ENCODE results near the gene BEND7.
"Not testable (repeated sequence)": the region's sequence is repeated elsewhere in the genome, so short reads cannot be mapped to it uniquely, and the experiment has no call there.

BEND7 gene

GRCh38 chr10:13416760-13417159 lies 112.1 kb downstream of the BEND7 start:
- DNase-seq, result no peak

DNA sequence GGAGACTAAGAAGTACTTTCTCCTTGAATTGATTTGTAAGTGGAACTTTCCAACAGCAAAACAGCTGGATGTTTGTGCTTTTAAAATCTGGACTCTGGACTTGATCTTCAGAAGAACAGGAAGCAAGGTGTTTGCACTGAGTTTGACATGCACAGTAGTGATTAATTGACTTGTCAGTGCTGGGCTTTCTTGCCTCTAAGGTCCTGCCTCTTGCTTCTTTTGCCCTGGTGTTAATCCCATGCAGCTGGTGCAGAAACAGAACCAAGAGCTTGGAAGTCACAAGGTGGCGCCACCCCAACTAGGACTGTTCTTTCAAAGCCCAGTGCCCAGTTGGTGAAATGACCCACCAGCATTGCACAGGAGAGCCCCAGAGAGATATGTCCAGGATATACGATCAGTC lies 114.0 kb downstream of the BEND7 start:
- DNase-seq, result no peak

DNA sequence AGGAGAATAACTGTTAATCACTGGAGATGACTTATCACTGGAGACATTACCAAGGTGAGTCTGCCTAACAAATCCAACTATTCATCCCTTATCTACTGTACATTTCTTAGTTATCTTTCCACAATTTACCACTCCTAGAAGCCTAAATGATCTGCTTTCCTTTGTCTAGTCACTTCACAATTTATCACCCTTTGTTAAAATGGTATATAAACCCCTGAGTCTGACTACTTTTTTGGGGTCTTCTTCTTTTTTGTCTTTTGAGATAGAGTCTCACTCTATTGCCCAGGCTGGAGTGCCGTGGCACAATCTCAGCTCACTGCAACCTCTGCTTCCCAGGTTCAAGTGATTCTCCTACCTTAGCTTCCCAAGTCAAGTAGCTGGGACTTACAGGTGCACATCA lies 114.7 kb downstream of the BEND7 start:
- no peak for DNase-seq

GRCh38 chr10:13412894-13413293 lies 115.9 kb downstream of the BEND7 start:
- DNase-seq, result no peak

- no peak for DNase-seq
Observed at GRCh38 chr10:13404791-13405190, 124.0 kb downstream of the BEND7 start.

- no peak for DNase-seq
Observed at GRCh38 chr10:13404305-13404759, 124.5 kb downstream of the BEND7 start.

GRCh38 chr10:13403426-13403825 lies 125.4 kb downstream of the BEND7 start:
- not testable (repeated sequence) for DNase-seq

GRCh38 chr10:13402021-13402420 lies 126.8 kb downstream of the BEND7 start:
- DNase-seq, result no peak

- DNase-seq, result no peak
Observed at GRCh38 chr10:13401142-13401541, 127.7 kb downstream of the BEND7 start.

GRCh38 chr10:13400196-13400965 lies 128.4 kb downstream of the BEND7 start:
- DNase-seq, result no peak

DNA sequence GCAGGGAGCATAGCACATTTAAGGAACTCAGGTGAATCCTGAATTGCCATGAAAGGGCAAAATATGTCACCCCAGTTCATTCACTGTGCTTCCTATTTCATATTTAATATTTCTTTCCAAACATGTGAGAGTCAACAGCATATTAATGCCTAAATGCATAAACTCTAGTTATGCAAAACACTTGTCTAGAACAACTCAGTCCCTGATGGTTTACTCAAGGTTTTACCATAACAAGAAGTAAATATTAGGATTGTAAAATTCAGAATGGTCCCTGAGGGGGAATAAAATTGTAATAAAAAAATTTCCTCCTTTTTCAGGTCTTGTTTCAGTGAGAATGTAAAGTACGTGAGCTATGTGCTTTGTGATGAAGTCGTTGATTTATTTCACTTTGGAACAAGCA lies 129.1 kb downstream of the BEND7 start:
- DNase-seq, result no peak

GRCh38 chr10:13399236-13399635 lies 129.6 kb downstream of the BEND7 start:
- no peak for DNase-seq

- no peak for DNase-seq
Observed at GRCh38 chr10:13397052-13397451, 131.8 kb downstream of the BEND7 start.

DNA sequence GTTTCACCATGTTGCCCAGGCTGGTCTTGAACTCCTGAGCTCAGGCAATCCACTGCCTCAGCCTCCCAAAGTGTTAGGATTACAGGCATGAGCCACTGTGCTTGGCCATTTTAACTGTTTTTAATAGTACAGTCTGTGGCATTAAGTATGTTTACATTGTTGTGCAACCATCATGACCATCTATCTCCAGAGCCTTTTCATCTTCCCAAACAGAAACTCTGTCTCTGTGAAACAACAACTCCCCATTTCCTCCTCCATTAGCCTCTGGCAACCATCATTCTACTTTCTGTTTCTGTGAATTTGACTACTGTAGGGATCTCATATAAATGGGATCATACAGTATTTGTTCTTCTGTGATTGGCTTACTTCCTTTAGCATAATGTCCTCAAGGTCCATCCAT lies 132.4 kb downstream of the BEND7 start:
- DNase-seq, result no peak

DNA sequence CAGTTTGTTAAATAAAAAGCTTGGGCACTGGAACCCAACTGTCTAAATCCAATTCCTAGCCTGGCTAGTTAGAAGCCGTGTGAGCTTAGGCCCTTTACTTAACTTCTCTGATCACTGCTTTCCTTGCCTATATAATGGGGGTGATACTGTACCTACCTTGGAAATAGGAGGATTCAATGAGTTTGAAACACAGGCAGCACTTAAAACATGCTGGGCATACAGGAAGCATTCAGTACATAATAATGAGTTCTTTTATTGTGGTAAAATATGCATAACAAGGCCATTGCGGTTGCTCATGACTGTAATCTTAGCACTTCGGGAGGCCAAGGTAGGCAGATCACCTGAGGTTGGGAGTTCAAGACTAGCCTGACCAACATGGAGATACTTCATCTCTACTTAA lies 133.3 kb downstream of the BEND7 start:
- DNase-seq, result no peak

- DNase-seq, result no peak
Observed at GRCh38 chr10:13393640-13394039, 135.2 kb downstream of the BEND7 start.

DNA sequence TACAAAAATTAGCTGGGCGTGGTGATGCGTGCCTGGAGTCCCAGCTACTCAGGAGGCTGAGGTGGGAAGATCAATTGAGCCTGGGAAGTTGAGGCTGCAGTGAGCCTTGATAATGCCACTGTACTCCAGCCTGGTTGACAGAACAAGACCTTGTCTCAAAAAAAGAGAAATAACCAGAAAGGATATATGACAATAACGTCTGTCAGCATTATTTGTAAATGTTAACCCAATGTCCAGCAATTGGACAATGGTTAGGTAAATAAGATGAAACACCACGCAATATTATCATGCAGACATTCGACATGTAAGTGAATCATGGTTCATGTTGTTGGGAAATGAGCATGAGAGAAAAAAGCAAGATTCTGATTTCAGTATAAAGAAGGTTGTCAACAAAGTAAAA lies 136.1 kb downstream of the BEND7 start:
- no peak for DNase-seq

Measured in CD4-positive, alpha-beta T cell treated with Interleukin-10 for 1 hour (primary cell).